ENCODE data around the gene TMEM185B.

DNA sequence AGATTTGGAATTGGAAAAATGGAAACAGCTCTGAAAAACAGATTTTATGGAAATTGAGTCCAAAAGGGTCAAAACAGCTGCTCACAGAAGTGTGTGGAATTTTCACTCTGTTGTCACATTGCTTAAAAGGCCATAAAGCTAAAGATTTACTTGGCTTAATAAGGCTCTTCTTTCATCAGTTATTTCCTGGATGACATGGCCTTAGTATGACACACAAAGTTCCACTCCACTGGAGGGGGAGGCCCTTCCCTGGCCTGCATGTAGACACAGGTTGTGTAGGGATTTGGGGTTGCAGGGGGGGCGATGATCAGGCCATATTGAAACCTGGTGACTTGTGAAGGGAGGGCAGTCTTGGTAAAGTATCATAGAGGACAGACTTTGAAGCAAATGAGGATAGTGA lies 34.0 kb downstream of the TMEM185B start:
- TF ChIP-seq ZNF274 (IDR thresholded peaks at IDR 0.05; ENCODE audit: low read depth, low read length) (no peak), SUZ12 (IDR thresholded peaks at IDR 0.05; ENCODE audit: extremely low read depth, insufficient read depth, insufficient read length) (no peak)
